NCI-H146 treated with DMSO at 0.1 percent for 48 hours (cell line): Measurements from ENCODE around the gene PCDHGC4.

Experiments used
- DNase-seq: peaks from one replicate; lab custom pipeline; 2025; ENCODE audit not compliant: unreplicated experiment; lab: John Stamatoyannopoulos, UW

Gene PCDHGC4

DNA sequence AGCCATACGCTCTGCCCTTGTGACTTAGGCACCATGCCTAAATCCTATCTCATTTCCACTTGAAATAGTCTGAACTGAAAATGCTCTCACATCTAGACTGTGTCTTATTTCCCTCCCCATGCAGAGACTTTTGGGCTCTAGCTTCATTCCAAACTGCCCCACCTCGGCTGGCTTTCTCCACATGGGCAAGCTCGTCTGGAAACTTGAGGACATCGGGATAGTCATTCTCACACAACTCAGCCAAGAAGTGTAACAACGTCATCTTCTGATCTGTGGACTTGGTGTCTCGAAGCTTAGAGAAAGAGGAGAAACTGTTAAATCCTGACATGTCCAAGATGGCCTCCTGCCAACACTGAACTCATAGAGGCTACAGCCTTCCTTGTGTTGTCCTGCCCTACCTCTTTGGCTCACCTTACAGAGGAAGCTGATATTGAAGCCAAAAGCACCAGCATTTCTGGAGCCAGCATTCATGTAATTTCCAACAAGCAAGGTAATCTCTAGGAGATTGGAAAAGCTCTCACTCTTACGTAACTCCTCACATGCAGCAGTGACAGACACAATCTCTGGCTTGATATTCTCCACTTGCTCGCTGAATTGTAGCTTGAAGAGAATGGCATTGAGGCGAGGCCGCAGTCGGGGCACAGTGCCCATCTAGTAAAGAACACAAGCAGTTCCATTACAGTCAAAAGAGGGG is 43.6 kb downstream of the PCDHGC4 start:
- no peak for DNase-seq

DNA sequence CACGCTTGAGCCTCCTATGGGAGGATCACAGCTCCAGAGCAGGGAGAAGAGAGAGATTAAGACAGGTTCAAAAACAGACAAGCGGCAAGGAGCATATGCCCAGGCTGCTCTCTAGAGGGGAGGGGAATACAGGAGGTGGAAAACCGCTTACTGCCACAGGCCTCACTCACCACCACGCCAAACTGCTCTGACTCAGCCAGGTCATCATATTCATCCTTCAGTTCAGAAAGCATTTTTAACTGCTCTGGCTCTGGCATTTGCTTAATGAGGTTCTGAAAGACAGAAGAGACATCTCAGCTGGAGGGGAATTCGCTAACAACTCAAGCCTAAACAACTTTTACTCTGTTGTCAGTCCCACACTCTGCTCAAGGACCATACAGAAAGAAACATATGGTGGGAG is 44.2 kb downstream of the PCDHGC4 start:
- DNase-seq: no peak

DNA sequence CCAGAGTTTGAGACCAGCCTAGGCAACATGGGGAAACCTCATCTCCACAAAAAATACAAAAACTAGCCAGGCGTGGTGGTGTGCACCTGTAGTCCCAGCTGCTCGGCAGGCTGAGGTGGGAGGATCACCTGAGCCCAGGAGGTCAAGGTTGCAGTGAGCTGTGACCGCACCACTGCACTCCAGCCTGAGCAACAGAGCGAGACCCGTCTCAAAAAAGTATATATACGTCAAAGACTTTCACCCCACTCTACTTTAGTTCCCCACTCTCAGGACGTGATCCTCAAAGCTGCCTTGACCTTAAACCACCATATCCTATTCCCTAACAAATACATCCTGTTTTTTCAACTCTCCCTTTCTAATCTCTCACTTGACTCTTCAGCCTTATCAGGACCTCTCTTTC is 45.0 kb downstream of the PCDHGC4 start:
- DNase-seq: no peak

DNA sequence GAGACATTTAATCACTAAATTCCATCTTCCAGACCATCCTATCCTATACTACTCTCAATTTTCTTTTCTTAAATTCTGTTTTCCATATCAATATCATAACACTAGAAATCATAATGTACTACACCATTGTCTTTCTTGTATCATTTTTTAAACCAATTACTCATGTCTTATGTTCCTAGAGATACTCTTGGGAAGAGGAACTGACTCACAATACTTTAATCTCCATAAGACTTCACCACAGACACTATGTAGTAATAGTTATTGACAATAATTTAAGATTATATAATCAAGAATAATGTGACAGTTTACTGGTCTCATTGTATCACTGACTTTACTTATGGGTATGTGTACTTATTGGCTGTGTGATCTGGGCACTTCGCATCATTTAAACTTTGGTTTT is 47.9 kb downstream of the PCDHGC4 start:
- DNase-seq: no peak

DNA sequence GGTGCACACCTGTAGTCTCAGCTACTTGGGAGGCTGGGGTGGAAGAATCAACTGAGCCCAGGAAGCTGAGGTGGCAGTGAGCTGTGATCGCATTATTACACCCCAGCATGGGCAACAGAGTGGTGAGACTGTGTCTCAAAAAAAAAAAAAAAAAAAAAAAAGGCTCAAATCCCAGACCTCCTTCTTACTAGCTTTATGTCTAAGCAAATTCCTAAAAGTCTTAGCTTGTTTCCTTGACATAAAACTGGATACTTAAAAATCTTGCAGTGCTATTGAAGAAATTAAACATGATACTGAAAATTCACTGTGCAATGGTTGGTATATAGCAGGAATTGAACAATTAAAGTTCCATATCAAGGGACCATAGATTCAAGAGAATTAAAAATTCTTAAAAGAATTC is 49.1 kb downstream of the PCDHGC4 start:
- no peak for DNase-seq

DNA sequence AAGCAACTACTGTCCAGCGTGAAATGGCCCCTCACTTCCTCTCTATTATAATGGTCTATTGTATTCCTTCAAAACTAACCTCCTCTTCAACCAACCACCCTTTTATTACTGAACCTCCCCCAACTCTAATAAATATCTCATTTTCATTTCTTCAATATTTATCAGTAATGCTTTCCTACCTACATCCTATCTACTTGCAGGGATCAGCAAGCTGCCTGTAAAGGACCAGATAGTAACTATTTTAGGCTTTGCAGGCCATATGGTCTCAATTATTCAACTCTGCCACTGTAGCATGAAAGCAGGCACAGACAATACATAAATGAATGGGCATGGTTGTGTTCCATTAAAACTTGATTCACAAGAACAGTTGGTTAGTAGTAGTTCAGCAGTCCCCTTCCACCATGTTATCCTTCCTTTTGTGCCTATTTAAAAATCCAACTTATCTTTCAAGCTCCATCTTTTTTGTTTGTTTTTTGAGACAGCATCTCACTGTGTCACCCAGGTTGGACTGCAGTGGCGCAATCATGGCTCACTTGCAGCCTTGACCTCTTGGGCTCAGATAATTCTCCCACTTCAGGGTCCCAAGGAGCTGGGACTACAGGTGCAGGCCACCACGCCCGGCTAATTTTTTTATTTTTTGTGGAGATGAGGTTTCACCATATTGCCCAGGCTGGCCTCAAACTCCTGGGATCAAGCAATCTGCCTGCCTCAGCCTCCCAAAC is 49.8 kb downstream of the PCDHGC4 start:
- no peak for DNase-seq
